Embryonic facial prominence (tissue), 1 donor: ENCODE data around the gene RMND5A.

Source experiments
- DNase-seq: peaks from one replicate; pipeline ENCODE4 v3.0.0-alpha.2; 2016; ENCODE audit errors: extremely low spot score

The RMND5A gene

GRCh38 chr2:86765310-86765695, 45.2 kb downstream of the RMND5A start:
- no peak for DNase-seq

- no peak for DNase-seq
Measured at GRCh38 chr2:86768189-86768949, 48.3 kb downstream of the RMND5A start.

GRCh38 chr2:86769838-86770237, 49.7 kb downstream of the RMND5A start:
- no peak for DNase-seq

- DNase-seq = no peak
Measured at GRCh38 chr2:86770816-86771301, 50.8 kb downstream of the RMND5A start.

GRCh38 chr2:86772611-86773010, 52.5 kb downstream of the RMND5A start:
- no peak for DNase-seq

- DNase-seq = no peak
Measured at GRCh38 chr2:86774862-86775261, 54.8 kb downstream of the RMND5A start.

GRCh38 chr2:86775338-86775737, 55.2 kb downstream of the RMND5A start:
- no peak for DNase-seq

- no peak for DNase-seq
Measured at GRCh38 chr2:86776532-86776931, 56.4 kb downstream of the RMND5A start.

- DNase-seq = no peak
Measured at GRCh38 chr2:86778957-86779356, 58.9 kb downstream of the RMND5A start.

- no peak for DNase-seq
Measured at GRCh38 chr2:86779971-86780370, 59.9 kb downstream of the RMND5A start.

- DNase-seq = no peak
Measured at GRCh38 chr2:86781363-86781762, 61.3 kb downstream of the RMND5A start.

GRCh38 chr2:86782748-86783147, 62.7 kb downstream of the RMND5A start:
- DNase-seq = no peak

- DNase-seq = no peak
Measured at GRCh38 chr2:86783615-86784339, 63.7 kb downstream of the RMND5A start.

GRCh38 chr2:86785456-86785855, 65.4 kb downstream of the RMND5A start:
- no peak for DNase-seq

- DNase-seq = no peak
Measured at GRCh38 chr2:86786001-86786536, 66.0 kb downstream of the RMND5A start.

GRCh38 chr2:86787736-86788135, 67.6 kb downstream of the RMND5A start:
- no peak for DNase-seq

GRCh38 chr2:86788165-86788564, 68.1 kb downstream of the RMND5A start:
- DNase-seq = no peak

- no peak for DNase-seq
Measured at GRCh38 chr2:86788881-86789686, 69.0 kb downstream of the RMND5A start.

- no peak for DNase-seq
Measured at GRCh38 chr2:86789687-86790133, 69.6 kb downstream of the RMND5A start.

GRCh38 chr2:86790134-86790675, 70.1 kb downstream of the RMND5A start:
- no peak for DNase-seq

- no peak for DNase-seq
Measured at GRCh38 chr2:86790676-86791572, 70.8 kb downstream of the RMND5A start, which contains the start of gene CD8A. TSS of gene CD8A (minus strand) at chr2:86790913. CDS start at chr2:86790825, 88 bp downstream.
